ENCODE measurements around the gene ACTN4.

DNA sequence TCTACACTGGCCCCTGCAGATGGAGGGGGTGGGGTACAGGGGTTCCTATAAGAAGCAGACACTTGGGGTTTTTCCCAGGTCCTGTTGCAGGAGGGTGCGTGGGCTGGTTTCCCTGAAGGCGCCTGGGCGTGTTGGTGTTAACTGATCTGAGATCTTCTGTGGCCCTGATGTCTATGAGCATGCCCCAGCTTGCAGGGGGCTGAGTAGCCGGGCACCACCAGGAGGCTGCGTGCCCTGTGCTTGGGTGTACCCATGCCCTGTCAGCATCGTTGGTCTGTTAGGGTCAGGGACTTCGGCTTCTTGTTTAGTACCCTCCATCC lies 51.5 kb downstream of the ACTN4 start:
- TF ChIP-seq POLR2A (IDR thresholded peaks at IDR 0.05; ENCODE audit: low read depth, low read length) (no peak), TAF1 (IDR thresholded peaks at IDR 0.05; ENCODE audit: borderline replicate concordance, low read depth, low read length) (no peak)

All from GM12892 (cell line).